DMS79 treated with DMSO at 0.1 percent for 48 hours (cell line): ENCODE results near the gene HOXA10.

ENCODE experiments used
- DNase-seq: peaks from one replicate; lab custom pipeline; 2025; lab: John Stamatoyannopoulos, UW

Gene HOXA10

DNA sequence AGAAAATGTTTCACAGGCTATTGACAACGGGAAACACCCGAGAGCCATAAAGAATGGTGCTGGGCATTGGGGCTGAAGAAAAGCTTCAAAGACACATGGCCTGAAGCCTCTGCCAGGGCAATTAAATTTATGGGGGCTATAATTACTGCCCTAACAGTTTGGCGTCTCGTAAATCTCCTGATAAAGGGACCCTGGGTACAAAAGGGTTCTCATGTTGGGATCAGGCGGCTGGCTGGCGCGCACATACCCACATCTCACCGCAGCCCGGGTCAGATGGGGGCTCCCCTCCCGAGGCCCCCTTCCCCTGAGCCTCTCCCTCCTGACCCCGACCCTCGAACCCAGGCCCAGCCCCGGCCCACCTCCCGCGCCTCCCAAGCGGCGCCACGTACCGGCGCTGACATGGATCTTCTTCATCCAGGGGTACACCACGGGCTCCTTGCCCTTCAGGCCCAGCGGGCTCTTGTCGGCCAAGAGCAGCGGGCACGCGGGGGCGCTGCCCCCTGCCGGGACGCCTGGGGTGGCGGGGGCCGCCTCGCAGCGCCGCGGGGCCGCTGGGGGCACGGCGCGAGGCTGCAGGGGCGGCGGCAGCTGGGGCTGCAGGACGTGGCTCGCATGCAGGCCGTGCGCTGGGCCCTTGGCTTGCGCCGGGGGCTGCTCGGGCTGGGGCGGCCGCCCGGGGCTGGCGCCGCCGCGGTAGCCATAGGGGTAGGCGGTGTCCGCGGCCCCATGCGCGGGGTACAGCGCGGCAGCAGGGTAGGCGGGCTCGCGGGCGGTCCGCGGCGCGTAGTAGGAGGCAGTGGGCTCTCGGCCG lies 44.2 kb downstream of the HOXA10 start:
- no peak for DNase-seq

DNA sequence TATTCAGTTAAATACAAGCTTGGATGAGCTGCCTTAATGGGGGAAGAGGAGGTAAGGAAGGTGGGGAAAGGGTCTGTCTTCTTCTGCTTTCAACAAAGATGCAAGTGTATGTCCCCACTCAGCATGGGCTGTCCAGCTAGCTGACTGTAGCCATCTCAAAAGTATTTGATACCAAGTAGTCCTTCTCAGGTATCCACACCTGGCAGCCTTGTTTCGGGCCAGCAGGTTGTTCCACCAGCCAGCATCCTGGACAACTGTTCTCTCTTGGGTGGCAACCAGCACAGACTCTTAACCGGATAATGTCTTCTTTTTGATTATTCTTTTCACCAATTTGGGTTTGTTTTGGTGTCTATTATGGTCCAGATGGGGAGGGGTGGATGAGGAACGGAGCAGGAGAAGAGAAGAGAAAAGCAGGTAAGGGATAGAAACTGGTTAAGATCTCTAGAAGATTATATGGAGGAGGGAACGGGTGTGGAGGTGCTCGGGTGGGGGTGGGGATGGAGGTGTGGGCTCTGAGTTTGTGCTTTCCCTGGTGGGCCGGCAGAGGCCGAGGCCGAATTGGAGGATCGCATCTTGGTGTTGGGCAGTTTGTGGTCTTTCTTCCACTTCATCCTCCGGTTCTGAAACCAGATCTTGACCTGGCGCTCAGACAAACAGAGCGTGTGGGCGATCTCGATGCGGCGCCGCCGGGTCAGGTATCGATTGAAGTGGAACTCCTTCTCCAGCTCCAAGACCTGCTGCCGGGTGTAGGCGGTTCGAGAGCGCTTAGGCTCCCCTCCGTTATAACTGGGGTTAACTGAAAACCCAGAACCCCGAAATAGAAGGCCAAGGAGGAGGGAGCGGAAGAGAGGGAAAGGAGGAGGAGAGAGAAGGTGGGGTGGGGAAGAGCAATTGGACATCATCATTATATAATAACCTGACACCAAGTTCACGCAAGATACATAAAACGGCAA lies 45.1 kb downstream of the HOXA10 start:
- DNase-seq = no peak

DNA sequence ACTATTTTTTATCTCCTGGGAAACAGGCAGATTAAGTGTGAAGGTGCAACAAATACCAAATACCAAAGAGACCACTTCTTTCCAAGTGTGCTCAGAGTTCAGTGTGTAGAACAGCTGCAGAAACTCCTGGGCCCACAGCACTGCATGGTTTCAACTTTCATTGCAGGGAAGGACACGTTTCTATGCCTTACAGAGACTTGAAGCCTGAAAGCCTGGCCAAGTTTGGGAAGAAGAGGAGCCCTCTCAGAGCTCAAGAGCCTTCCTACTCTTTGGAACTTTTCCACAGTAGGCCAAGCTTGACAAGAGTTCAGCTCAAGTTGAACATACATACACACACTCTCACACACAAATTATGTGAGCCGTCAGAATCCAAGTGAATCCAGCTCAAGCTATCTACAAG lies 46.1 kb downstream of the HOXA10 start:
- peak; percentile 93 for DNase-seq

DNA sequence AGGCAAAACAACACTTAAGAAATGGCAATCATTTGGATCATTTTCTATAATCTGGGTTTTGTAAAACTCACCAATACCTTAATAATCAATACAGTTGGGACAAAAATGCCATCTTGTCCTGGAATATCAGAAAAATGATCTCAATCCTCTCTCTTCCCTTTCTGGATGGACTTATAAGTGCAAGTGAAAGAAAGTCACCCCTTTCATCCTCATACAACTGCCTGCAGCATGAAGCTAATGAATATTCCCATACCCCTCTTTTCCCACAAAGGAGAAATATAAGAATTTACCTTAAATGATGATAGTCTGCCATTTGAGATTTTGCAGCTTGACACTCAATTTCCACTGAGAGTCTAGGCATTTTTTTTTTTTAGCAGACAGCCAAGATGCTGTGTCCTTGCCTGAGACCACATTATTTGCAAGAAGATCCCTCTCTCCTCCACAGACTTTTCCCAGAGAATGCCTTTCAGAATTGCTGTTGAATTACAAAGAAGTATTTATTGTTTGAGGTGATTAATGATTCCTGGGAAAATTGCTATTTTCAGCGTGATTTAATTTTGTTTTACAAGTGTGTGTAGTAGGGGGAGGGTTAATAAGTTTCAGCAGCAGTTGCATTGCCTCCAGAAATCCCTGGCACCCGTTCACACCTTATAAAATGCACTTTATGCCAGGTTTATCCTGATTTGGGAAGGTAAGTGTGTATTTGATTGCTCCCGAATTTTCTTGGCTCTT lies 47.4 kb downstream of the HOXA10 start:
- DNase-seq = no peak

DNA sequence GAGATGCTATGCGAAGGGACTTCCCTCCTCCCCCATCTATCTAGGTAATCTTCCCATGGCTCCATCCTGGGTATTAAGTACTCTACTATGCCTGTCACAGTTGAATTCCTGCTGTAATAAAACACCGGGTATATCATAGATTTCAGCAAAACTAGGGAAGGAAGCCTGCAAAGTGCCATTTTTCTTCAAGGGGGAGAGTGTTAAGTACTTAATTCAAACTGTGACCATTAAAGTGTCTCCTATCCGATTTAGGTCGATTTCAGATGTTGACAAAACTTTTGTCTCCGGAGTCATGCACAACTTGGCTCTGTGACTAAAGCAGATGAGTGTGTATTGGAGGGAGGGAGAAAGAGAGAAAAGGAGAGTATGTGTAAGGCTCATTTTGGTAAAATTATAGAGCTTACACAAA lies 48.1 kb downstream of the HOXA10 start:
- peak; percentile 42 for DNase-seq

DNA sequence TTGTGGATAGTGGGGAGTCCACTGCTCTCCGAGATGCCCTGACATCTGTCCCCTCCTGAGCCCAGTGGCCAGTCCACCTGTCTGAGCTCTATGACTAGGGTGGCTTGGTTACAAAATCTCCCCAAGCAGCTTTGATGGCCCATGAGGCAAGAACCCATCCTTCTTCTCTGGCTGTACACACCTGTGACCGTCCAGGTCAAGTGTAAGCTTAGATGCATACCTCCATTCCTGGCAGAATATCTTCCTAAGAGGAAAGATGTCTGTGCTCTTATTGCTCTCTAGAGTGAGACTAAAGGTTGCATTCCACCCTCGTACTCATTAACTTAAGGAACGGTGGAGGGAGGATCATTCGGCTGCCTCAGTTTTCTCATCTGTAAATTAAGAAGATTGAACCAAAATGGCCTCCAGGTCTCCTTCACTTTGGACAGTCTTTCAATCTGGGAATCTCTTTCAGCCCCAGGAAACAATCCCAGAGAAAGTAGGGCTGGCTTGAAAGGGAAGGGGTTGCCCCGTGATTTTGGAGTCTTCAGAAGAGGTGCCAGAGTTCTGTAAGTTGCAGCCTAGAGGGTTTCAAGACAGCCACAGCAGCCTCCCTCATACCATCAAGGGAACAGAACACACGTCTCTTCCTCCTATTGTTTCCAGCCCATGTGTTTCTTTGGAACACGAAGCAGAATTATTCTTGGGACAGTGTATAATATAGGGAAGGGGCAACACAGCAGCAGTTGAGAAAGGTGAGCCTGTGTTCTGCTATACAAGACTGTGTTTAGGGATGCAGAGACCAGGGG lies 49.0 kb downstream of the HOXA10 start:
- no peak for DNase-seq

DNA sequence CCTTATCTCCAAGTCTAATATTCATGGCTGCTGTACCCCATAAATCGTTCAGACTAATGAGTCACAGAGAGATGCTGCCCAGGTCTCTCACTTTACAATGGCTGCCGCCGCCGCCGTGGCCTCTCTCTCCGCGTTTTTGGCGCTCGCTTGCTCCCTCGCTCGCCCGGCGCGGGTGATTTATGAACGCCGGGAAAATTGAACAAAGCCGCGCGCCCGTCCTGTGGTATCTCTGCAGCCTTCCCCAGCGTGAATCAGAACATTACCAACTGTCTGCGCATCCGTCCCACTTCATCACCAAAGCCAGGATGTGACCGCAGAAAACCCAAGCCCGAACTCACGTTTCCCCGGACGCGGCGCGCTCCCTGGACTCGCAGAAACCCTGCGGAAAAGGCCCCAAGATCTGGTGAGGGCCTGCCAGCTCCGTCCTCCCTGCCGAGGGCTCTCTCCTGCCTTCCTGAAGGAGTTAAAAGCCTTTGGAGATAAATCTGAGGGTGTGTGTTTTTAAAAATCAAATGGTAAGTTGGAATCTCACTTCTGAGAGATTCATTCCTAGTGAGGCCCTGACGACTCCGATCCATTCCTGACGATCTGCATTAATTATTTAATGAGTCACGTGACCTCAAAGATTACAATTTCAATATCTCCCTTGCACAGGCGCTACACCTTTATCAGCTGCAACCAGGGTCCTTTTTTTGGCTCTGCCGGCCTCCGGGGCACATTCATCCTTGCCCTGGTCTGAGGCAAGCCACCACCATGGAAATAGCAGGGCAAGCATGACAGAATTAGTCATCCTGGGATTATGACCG lies 49.8 kb downstream of the HOXA10 start:
- DNase-seq = no peak

DNA sequence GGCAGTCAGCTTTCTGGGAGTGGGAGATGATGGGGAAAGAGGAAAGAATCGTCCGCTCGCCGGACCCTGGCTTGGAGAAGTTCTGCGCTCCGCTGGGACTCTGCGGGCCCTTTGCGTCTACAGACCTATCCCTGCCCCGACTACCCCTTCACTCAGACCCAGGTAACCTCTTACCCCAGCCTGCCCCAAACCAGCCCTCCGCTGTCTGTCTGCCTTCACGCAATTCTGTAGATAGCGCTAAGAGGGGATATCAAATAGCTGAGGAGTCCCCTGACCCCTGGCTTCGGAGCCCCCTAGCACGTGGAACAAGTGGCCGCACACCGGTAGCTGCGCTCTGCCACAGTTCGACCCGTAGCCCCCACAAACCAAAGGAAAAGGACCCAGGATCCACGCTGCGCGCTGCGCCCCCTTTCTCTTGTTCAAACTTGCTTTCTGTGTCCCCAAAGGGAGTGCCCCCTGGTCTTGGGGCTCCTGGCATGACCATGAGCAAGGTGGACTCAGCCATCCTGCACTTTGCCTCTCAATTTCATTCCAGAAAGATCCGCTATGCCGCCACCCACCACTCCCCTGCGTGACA lies 50.6 kb downstream of the HOXA10 start:
- DNase-seq = no peak

DNA sequence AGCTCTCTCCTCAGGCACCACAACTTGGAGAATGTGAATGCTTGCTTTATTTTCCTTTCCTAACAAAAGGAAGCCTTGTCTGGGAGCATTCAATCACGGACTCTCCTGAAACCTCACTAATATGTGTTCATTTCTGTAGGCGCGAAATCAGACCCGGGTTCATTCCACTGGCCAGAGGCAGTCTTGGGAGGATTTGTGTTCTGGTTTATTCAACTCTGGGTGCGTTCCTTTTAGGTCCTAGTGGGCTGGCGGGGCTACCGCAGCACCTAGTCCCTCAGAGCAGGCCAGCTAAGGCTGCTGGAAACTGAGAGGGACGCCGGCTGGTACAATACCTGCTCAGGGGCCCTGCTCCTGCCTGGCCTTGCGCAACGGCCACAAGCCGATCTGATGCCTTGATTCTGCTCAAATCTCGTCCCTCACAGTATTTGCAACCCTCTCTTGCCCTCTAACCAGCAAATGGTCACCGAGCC lies 51.1 kb downstream of the HOXA10 start:
- DNase-seq = no peak

DNA sequence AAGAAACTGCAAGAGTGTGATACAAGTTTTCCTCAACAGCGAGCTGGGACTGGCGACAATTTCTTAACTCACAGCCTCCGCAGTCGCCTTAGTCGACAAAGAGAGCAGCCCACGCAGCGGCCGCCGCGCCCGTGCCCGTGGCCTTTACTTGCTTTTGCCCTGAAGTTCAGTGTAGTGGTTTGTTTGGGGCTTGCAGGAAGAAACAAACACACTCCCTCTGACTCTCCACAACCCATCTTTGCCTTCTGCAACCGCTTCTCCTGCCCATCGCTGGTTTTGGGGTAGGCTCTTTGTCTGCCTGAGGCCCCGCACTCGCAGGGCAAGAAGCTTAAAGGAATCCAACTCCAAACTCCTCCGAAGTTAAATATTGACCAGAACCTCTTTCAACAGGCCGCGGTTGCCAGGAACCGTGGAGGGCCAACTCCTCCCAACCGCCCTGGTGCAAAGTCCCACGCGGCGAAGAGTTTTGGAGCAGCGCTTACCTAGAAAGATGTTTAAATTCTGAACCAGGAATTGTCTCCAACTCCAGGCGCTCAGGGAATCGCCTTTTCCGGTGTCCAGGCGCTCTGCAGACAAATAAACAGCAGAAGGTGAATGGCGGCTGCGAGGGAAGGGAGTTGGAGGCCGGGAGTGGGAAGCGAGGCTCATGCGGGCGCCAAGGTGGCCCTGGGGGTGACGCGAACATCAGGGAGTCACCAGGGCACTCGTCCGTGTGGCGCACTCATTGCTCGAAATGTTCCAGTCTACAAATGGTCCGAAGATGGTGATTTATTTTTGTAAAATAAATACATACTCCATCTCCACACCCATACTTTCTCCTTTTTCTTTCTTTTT lies 51.8 kb downstream of the HOXA10 start:
- no peak for DNase-seq

DNA sequence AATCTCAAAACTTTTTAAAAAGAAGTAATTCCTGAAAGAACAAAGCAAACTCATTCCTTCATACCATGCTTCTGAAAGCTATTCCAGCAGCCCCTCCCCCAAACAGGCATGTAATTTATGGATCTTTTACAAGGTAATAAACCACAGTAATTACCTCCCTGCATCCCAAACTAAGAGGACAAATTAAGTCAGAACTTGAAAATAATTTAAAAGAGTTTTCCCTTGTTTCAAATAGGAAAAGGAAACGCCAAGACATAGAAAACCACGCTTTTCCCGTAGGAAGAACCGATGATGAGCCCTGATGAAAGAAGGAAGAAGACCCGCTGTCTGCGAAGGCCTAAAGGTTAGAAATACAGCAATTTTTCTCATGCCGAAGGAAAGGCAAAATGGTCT lies 52.4 kb downstream of the HOXA10 start:
- no peak for DNase-seq
